Activated gamma-delta T cell treated with Interleukin-2 at 50 U/mL for 16 hours (primary cell): ENCODE data around the gene BHLHE23.

Source experiments
- DNase-seq: peaks from one replicate; pipeline ENCODE4 v3.0.0-alpha.2; 2020

BHLHE23 gene

GRCh38 chr20:62986257-62986800, 20.4 kb downstream of the BHLHE23 start:
- no peak for DNase-seq

GRCh38 chr20:62985444-62985778, 21.4 kb downstream of the BHLHE23 start:
- DNase-seq: no peak

GRCh38 chr20:62984666-62985443, 21.9 kb downstream of the BHLHE23 start:
- no peak for DNase-seq

- no peak for DNase-seq
These were observed 23.6 kb downstream of the BHLHE23 start for GRCh38 chr20:62983210-62983609.

- no peak for DNase-seq
These were observed 24.4 kb downstream of the BHLHE23 start for GRCh38 chr20:62982124-62983075.

GRCh38 chr20:62980970-62981369, 25.8 kb downstream of the BHLHE23 start:
- DNase-seq: peak; percentile 32

- DNase-seq: no peak
These were observed 26.3 kb downstream of the BHLHE23 start for GRCh38 chr20:62980380-62980960.

- no peak for DNase-seq
These were observed 26.8 kb downstream of the BHLHE23 start for GRCh38 chr20:62979876-62980373.

GRCh38 chr20:62979310-62979709, 27.5 kb downstream of the BHLHE23 start:
- DNase-seq: no peak

GRCh38 chr20:62978561-62978943, 28.2 kb downstream of the BHLHE23 start:
- DNase-seq: no peak

- peak; percentile 62 for DNase-seq
These were observed 28.9 kb downstream of the BHLHE23 start for GRCh38 chr20:62977613-62978560.

- DNase-seq: no peak
These were observed 29.9 kb downstream of the BHLHE23 start for GRCh38 chr20:62976886-62977285.

GRCh38 chr20:62975812-62976508, 30.8 kb downstream of the BHLHE23 start:
- DNase-seq: no peak

- no peak for DNase-seq
These were observed 31.5 kb downstream of the BHLHE23 start for GRCh38 chr20:62975251-62975760.

GRCh38 chr20:62972845-62973745, 33.7 kb downstream of the BHLHE23 start:
- no peak for DNase-seq

- peak; percentile 81 for DNase-seq
These were observed 34.6 kb downstream of the BHLHE23 start for GRCh38 chr20:62971950-62972844.

- no peak for DNase-seq
These were observed 35.4 kb downstream of the BHLHE23 start for GRCh38 chr20:62971211-62971949.
